GM21576 (cell line): ENCODE results near the gene TBC1D13.
"Not testable (repeated sequence)": the region's sequence is repeated elsewhere in the genome, so short reads cannot be mapped to it uniquely, and the experiment has no call there.

ENCODE experiments used
- ATAC-seq: cut with Tn5 transposase; IDR thresholded peaks from one replicate; pipeline ENCODE4 v1.9.1; 2021; ENCODE audit warnings: mild to moderate bottlenecking, moderate library complexity; ENCODE audit not compliant: unreplicated experiment

TBC1D13 gene

DNA sequence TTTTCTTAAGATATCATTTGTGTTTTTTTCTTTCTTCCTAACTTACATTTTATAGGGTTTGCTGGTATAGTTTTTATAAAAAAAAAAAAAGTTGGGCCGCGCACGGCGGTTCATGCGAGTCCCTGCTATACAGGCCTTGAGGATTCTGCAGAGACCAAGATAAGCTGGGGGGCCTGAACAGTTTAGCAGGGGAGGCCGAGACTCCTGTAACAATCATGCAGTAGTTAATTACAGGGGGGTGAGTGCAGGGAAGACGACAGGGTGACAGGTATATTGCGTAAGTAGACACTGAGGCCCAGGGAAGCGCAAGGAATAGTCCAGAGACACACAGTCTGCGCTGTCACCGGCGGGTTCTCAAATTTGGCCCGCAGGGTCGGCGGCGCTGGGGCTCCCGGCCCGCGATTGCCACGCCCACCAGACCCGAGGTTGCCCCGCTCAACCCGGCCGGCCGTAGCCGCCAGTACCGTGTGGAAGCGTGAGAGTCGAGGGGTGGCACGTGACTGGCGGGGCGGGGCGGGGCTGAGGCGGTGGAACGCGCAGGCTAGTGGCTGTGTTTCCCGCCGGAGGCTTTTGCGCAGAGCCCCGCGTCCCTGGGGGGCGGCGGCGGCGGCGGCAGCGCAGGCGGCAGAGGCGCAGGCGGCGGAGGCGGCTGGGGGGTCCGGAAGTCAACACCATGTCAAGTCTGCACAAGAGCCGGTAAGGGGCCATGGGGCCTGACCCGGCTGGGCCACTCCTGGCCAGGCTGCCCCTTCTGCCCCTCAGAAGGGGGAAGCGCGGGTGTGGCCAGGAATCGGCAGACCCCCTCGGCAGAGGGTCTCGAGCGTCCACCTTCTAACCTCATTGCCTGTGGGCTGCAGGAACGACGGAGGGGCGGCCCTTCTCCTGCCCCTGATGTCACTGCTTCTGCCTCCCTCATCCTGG is at the start of gene TBC1D13:
TSS of gene TBC1D13 (plus strand) at position 573 of the 921 bp plus-strand sequence. CDS start at position 674, 101 bp downstream.
- ATAC-seq: peak; percentile 83

DNA sequence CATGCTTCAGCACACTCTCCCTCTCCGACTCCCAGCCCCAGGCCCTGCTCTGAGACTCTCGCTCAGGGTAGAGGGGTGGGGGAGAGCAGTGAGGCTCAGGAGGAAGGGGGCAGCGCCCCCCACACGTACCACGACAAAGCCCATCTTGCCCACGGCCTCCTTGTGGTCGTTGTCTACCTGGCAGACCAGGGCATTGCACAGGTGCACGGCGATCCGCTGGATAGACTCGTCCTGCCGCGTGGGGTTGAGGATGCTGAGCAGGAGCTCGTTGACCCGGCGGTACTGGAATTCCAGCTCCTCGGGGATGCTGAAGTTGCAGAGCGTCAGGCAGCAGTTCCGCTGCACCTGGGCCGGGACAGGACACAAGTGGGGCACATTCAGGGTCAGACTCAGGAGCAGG is 44.7 kb upstream of the TBC1D13 start:
- ATAC-seq: no peak

- ATAC-seq: no peak
These were observed 43.6 kb upstream of the TBC1D13 start for GRCh38 chr9:128743421-128743820.

DNA sequence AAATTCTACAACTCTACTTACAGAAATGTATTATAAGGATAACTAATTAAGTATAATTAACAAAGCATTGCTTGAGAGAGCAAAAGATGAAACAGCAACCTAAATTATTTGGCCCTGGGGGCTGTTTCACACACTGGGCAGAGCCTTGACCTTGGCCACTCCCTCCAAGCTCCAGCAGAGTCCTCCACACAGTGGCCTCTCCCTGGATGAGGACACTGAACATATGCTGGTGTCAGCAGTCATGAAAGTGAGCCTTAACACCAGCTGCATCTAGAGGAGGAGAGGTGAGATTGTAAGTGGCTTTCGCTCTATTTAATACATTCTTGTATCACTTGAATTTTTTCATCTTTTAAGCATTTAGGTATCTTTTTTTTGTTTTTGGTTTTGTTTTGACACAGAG is 39.8 kb upstream of the TBC1D13 start:
- ATAC-seq: no peak

DNA sequence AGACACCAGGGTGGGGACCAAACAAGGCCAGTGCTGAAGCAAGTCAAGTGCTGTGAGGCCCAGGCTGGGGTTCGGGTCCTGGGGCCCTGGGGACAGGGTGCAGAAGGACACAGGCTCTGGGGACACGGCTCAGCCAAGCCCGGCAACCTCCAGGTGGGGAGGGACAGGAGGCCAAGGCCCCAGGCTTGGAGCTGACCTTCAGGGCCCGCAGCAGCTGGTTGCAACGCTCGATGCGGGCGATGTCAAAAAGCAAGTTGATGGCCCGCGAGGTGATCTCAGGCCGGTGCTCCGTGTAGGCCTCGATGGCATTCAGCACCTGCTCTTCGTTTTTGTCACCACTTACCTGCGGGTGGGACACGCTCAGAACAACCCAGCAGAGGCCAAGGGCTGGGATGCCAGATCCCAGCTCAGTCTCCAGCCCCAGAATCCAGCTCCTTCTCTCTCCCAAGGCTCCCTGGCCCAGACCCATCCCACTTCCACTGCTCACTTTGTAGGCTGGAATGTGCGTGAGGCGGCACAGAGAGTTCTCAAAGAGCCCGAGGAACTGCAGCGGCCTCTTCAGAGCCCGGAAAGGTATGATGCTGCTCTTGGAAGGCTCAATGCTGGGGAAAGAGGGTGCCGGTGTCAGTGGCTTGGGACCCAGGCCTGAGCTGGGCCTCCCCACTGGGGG is 36.0 kb upstream of the TBC1D13 start:
- ATAC-seq: no peak

GRCh38 chr9:128753627-128754026 is 33.4 kb upstream of the TBC1D13 start:
- no peak for ATAC-seq

DNA sequence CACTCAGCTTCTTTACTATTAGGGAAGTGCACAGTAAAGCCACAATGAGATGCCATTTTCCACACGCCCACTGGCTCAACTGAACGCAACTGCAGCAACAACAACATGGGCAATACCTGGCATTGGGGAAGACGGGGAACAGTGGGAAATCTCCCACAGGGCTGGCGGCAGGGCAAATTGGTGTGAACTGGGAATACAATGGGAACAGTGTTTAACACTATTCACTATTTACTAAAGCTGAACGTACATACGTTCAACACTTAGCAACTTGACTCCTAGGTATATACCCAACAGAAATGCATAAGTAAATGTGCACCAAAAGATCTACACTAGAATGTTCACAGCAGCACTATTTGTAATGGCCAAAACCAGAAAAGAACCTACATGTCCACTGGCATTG is 29.5 kb upstream of the TBC1D13 start:
- no peak for ATAC-seq

DNA sequence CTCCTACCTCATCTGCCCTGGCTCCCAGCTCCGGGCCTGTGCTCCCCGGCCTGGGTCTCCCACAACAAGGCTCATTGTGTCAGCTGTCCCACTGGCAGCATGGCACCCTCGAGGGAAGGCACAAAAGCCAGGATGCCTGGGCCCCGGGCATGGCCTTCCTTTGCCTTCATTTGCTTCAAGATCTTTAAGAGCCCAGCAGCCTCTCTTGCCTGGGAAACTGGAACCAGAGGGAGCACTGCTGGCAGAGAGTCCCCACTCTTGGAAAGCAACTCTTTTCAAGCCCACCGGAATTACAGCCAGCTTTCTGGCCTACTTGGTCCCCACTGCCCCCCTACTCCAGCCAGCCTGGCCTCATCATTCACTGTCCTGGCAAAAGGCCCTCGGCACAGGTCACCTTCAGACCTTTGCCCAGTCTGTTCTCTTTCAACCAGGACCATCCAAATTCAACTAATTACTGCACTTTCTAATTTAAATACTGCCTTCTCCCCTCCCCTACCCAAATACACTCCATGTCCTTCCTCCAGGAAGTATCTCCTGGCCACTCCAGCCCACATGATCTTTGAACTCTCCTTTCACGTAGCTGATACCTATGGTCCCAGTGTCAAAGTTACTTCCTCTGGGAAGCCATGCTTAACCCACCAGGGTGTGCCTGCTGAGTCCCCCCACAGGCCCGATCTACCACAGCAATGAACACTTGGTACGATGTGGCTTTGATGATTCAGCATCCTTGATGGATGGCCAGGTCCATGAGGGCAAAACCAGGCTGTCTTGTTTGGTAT is 24.2 kb upstream of the TBC1D13 start:
- ATAC-seq: no peak

GRCh38 chr9:128764361-128764760 is 22.7 kb upstream of the TBC1D13 start:
- ATAC-seq: no peak

DNA sequence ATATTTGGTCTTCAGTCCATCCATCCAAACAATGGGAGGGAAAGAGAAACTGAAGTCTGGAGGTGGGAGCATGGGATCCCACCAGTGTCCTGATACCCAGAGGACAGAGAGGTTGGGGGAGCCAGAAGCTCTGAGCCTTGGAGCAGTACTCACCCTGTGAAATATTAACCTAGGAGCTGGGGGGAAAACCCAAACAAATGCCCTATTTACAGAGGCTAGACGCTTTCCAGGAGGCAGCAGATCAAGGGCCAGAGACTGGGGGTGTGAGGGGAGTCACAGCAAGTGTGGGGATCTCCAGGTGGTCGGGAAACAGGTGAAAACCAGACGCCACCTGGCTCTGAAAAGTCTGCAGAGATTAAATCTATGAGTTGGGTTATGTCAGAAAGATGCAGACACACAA is 21.6 kb upstream of the TBC1D13 start:
- no peak for ATAC-seq

DNA sequence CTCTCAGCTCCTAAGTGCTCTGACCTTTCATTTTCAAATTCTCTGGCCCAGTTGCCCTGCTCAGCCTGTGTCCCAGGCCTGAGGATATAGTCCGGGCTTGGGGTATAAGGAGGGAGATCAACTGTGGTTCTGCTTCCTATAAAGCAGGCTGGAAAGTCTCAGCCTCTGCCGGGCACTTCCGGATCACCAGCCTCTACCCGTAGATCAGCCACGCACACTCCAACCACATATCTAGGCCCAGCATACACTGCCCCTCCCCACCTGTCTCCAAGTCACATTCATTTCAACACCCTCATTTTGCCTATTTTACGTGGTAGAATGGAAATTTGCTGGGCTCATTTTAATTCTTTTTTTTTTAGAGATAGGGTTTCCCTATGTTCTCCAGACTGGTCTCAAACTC is 18.4 kb upstream of the TBC1D13 start:
- ATAC-seq: no peak

DNA sequence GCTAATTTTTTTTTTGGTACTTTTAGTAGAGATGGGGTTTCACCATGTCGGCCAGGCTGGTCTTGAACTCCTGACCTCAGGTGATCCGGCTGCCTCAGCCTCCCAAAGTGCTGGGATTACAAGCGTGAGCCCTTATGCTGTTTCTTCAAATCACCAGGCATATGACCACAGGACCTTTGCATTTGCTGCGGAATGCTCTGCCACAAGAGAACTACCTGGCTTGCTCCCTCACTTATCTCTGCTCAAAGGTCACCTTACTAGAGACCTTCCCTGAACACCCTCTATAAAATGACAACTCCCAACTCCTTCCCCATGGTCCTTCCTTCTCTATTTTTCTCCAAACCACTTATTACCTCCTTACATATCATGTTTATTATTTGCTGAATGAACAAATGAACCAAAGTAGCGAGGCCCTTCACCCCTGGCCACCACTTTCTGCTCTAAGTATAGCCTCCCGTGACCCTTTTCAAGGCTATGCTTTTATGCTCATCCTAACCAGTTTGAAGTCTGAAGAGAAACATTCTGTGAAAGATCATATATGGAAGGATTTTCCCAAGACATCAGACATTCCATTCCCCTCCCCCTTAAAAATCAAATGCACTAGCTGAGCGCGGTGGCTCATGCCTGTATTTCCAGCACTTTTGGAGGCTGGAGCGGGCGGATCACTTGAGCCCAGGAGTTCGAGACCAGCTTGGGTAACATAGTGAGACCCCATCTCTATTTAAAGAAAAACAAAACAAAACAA is 16.6 kb upstream of the TBC1D13 start:
- no peak for ATAC-seq

- ATAC-seq: peak; percentile 20
These were observed 15.8 kb upstream of the TBC1D13 start for GRCh38 chr9:128771094-128771721.

DNA sequence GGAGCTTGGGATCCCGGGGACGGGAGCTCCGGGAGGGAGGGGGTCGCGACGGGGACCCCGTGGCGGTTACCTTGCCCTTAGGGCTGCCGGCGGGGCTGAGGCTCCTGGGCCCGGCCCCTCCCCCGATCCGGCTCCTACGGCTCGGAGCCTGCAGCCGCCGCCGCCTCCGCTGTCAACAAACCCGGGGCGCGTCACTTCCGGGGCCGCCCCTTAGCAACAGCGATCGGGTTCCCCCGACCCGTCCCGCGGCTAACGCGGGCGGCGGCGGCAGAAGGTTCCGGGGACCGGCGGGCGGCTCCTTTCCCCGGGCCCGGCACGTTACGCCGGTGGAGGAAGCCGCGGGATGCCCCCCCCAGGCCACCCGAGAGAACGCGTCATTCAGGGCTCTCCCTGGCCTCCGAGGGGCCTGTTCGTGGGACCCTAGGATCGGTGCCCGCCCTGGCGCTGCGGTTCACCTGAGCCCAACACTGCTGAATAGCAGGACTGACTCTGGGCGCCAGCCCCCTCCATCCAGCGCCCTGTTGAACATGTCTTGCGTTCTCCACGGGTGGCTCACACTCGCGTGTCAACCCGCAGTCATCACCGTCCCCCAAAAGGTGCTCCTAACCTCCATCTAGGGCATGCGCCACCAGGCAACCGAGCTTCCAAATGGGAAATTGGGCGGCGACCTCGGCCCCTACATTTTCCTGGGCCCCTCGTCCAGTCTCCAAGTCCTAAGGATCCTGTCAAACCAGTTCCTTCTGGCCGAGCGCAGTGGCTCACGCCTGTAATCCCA is 15.1 kb upstream of the TBC1D13 start, which contains the start of gene ZER1:
TSS of gene ZER1 (minus strand) at position 183 of the 775 bp plus-strand sequence. CDS start 16,362 bp downstream, outside the sequence.
- peak; percentile 83 for ATAC-seq

- ATAC-seq: no peak
These were observed 14.0 kb upstream of the TBC1D13 start for GRCh38 chr9:128773049-128773448.

GRCh38 chr9:128774804-128775203 is 12.2 kb upstream of the TBC1D13 start:
- ATAC-seq: no peak

GRCh38 chr9:128780093-128780492 is 7.0 kb upstream of the TBC1D13 start:
- not testable (repeated sequence) for ATAC-seq

- ATAC-seq: no peak
These were observed 5.6 kb upstream of the TBC1D13 start for GRCh38 chr9:128781187-128782070.
